GM18861 (cell line): Measurements from ENCODE around the gene SLC39A10.

Experiments
- ATAC-seq: cut with Tn5 transposase; IDR thresholded peaks from one replicate; pipeline ENCODE4 v1.9.1; 2021; ENCODE audit not compliant: unreplicated experiment

The SLC39A10 gene

DNA sequence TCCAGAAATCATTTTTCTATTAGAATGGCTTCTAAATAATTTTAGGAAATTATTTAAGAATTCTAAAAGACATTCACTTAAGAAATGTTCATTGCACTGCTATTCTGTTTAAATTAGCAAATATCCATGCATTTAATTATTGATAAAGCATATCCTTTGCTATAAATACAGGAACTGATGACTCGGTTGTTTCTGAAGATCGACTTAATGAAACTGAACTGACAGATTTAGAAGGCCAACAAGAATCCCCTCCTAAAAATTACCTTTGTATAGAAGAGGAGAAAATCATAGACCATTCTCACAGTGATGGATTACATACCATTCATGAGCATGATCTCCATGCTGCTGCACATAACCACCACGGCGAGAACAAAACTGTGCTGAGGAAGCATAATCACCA is 59.4 kb downstream of the SLC39A10 start:
- ATAC-seq, result no peak

DNA sequence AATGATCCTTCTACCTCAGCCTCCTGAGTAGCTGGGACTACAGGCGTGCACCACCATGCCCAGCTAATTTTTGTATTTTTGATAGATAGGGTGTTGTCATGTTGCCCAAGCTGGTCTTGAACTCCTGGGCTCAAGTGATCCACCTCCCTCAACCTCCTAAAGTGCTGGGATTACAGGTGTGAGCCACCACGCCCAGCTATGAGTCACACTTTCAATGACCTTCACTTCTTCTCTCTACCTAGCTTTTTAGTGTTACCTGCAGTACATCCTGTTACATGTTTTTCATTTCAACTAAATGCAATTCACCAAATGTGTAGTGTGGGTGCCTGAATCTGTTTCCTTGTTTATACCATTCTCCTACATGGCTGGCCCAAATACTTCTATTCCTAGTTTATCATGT is 64.0 kb downstream of the SLC39A10 start:
- ATAC-seq, result no peak

DNA sequence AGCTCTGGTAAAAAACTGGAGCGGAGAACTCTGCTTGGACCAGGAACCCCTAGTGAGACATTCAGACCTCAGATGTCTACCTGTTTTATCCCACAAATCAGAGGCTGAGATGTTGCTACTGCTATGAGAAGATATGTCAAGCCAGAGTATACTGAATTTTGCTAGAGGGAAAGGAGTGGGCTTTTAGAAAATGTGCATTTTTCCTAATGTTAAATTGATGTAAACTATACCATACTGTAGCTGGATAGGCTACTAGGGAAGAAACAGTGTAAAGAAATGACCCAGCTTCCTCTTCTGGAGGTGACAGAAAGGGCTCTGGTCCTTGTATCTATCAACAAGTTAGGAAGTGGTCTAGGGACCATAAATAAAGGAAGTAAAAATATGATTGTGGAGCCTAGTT is 65.0 kb downstream of the SLC39A10 start:
- ATAC-seq, result no peak

DNA sequence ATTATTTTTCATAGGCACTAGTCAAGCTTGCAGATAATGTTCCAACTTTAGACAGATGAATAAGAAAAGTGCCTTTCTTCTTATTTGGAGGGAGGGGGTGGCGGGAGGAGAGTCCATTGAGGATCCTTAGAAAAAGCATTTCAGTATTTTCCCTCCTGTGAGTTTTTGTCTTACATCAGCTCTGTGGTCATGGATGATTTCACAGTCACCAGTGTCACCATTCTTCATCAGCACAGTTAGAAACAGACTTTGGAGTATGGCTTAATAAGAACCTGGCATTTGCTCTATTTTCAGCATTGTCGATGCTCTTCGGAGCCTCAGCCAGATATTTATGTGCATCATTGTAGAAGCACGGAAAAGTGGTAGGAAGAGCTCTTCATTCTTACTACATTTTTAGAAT is 70.1 kb downstream of the SLC39A10 start:
- no peak for ATAC-seq

DNA sequence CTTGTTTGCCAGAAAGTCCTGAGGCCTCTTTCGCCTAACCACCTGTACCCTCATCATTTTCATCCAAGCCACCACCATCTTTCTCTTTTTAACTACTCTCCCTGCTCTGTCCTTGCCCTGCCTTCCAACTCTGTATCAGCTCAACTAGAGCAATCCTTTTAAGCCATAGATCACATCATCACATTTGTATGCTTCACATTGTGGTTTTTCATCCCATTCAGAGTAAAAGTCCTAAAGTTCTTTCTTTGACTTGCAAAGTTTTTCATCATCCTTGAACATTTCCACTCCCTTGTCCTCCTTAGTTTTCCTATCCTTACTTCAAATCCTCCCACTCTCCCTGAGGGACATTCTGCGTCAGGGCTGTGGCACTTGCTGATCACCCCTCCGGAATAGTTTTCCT is 73.9 kb downstream of the SLC39A10 start:
- ATAC-seq, result no peak

GRCh38 chr2:195732574-195732973 is 75.5 kb downstream of the SLC39A10 start:
- ATAC-seq, result no peak

DNA sequence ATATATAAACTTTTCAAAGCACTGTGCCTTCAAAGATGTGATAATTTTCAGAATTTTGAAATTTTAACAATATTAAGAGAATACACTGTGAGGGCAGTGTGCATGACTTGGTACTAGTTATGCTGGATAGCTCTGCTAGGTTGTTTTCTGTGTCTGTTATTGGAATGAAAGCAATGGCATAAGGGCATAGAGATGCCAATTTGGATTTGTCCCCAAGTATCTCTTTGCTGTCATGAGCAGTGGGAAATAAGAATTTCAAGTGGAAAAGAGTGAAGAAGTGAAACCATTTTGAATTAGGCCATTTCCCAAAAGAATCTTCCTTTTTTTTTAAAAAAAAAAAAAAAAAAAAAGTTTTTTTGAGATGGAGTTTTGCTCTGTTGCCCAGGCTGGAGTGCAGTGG is 76.8 kb downstream of the SLC39A10 start:
- no peak for ATAC-seq

DNA sequence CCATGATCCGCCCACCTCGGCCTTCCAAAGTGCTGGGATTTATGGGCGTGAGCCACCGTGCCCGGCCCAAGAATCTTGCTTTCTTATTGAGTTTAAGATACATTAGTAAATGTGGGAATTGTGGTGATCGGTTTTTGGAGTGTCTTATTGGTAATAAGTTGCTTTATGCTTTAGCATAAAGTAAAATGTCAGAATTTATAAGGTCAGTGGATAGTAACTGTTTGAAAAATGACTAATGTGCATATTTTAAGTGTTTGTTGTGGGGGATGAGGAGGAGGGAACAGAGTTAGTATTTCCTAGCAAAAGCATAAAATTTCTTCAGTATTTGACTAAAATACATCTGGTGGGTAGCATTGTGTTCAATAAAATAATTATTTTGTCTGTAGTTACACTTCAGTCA is 77.4 kb downstream of the SLC39A10 start:
- ATAC-seq, result no peak

DNA sequence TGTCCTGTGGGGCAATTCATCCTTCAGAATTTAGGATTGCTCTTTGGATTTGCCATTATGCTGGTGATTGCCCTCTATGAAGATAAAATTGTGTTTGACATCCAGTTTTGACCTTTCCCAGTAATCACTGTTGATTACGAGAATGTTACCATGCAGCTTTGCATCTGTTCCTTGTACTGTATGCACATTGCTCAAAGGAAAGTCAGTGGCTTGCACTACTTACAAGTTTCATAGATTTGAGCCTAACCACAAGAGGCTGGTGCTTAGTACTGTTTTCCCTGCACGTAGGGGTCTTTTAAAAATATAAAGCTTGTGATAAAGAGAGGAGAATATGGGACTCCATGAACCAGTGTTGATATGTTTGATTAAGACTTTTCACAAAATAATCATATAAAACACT is 77.9 kb downstream of the SLC39A10 start:
- ATAC-seq, result no peak

DNA sequence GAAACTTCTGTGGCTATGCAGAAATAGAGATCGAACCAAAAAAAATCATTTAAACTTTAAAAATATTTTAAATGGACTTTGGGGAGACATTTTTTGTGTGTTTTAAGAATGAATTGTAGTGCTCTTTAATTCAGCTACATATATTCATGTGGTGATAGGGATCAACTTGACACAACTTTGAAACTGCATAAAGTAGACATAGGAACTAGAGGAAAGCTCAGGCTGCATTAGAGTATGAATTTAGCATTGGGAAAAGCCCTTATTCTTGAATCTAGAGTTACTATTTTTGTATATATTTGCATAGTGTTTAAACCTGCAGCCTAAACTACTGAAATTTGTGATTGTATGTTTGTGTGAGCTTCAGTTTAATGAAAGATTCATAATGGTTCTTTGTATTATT is 78.3 kb downstream of the SLC39A10 start:
- ATAC-seq, result no peak

- ATAC-seq, result no peak
Measured at GRCh38 chr2:195737511-195738325, 80.7 kb downstream of the SLC39A10 start.

GRCh38 chr2:195741191-195741590 is 84.2 kb downstream of the SLC39A10 start:
- ATAC-seq, result no peak

- ATAC-seq, result no peak
Measured at GRCh38 chr2:195756218-195756942, 99.4 kb downstream of the SLC39A10 start.

- ATAC-seq, result no peak
Measured at GRCh38 chr2:195758846-195759245, 101.8 kb downstream of the SLC39A10 start.

GRCh38 chr2:195759877-195760276 is 102.9 kb downstream of the SLC39A10 start:
- ATAC-seq, result no peak

DNA sequence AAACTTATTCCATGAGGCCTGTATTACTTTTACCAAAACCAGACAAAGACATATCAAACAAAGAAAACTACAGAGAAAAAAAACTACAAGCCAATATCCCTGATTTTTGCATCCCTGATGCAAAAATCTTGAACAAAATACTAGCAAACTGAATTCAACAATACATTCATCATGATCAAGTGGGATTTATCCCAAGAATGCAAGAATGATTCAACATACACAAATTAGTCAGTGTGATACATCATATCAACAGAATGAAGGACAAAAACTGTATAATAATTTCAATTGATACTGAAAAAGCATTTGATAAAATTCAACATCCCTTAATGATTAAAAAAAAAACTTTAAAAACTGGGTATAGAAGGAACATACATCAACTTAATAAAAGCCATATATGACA is 106.8 kb downstream of the SLC39A10 start:
- ATAC-seq, result no peak

GRCh38 chr2:195766691-195767090 is 109.7 kb downstream of the SLC39A10 start:
- ATAC-seq, result no peak

DNA sequence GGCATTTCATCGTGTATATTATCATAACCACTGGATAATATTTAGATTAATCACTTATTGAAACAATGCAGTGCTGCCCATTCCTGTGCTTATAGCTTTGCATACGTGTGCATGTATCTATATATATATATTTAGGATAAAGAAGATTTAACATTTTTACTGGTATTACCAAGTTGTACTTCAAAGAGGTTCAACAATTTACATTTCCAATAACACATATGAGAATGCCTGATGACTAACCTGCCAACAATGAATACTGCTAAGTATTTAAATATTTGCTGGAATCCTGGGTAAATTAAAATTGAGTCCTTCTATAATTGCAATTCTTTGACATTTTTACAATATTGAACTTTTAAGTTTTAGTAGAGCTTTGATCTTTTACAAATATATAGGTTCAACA is 111.4 kb downstream of the SLC39A10 start:
- no peak for ATAC-seq

GRCh38 chr2:195769975-195770374 is 112.9 kb downstream of the SLC39A10 start:
- no peak for ATAC-seq

- ATAC-seq, result no peak
Measured at GRCh38 chr2:195779491-195779890, 122.5 kb downstream of the SLC39A10 start.

DNA sequence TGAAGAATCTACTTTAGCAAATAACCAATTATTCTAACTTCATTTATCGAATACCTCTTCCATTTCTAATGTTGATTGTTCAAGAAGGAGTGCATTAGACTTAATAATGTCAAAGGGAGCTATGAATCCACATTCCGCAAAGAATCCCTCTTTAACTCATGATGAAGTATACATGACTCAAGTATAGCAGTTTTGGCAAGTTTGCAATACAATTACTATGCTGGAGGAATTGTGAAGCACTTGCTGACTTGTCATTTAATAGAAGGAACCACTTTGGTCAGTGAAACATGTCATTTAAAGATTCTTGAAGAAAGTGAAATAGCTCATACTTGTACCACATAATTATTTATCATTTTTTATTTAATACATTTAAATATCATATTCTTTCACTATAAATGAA is 125.1 kb downstream of the SLC39A10 start:
- no peak for ATAC-seq
